HepG2 (cell line): ENCODE results near the gene CDK9. TPM values are rescaled to one million over a fixed set of nuclear protein-coding genes. Genes with fewer than 3 reads are reported as not detected.
A peak's percentile ranks its signal among the peaks of the same experiment; 100 is the strongest.

ENCODE experiments used
- ATAC-seq: fragments of 200-7000 bp; cut with Tn5 transposase; 3 replicates; pipeline ENCODE4 v1.9.1; 2020; ENCODE audit warnings: mild to moderate bottlenecking, moderate library complexity
- BruUV-seq: library from RNA; stranded (reverse); fragments of 400-500 nt; replicated peaks from 2 replicates; lab custom pipeline; 2021; lab: Mats Ljungman, UMichigan
- CTCF ChIA-PET: fragments of 300-600 bp; formaldehyde crosslinking; extraction: SDS; loops from one replicate; lab custom pipeline; 2021; ENCODE audit warnings: low total read pairs, inconsistent platforms, low intra/inter-chr PET ratio; lab: Yijun Ruan, JAX
- POLR2A ChIA-PET: fragments of 350-600 bp; sonication (Branson Sonifier 250); formaldehyde crosslinking; loops from one replicate; lab custom pipeline; 2020; ENCODE audit warnings: antibody characterized with exemption, inconsistent platforms; lab: Yijun Ruan, JAX
- DNase-seq: peaks from one replicate; pipeline ENCODE4 v3.0.0-alpha.2; 2015; ENCODE audit warnings: low spot score
- FAIRE-seq: peaks from 3 replicates; lab custom pipeline; 2011; peaks lifted over from hg19 to GRCh38; lab: Jason Lieb, UNC
- H2AFZ ChIP-seq: one replicate; pipeline ENCODE4 v1.6.1; 2011; ENCODE audit warnings: low read length, inconsistent platforms
- H3K27ac ChIP-seq: fragments of 300-600 bp; 3 replicates; pipeline ENCODE4 v1.8.0; 2011; ENCODE audit warnings: mixed run types, mild to moderate bottlenecking, mixed read lengths, low read length, inconsistent platforms; ENCODE audit not compliant: insufficient read depth; ENCODE audit errors: extremely low read length
- H3K27me3 ChIP-seq, 2 experiments: fragments of 200-600 bp in 1 of 2; 2 replicates in 1 of 2; 3 replicates in 1 of 2; pipeline versions ENCODE4 v1.6.0 to v1.8.0; 2011; ENCODE audit warnings: low read length in 2 of 2, mild to moderate bottlenecking in 2 of 2, moderate library complexity in 2 of 2, inconsistent platforms in 1 of 2; ENCODE audit not compliant: insufficient read depth in 2 of 2, control insufficient read depth in 1 of 2
- H3K36me3 ChIP-seq, 2 experiments: fragments of 200-600 bp in 1 of 2; replicated peaks in 1 of 2; 2 replicates in 1 of 2; 3 replicates in 1 of 2; pipeline versions ENCODE4 v1.5.1 to v1.8.0; 2011; ENCODE audit warnings: low read length in 2 of 2, inconsistent platforms in 1 of 2; ENCODE audit not compliant: insufficient read depth in 2 of 2, control insufficient read depth in 1 of 2
- H3K4me1 ChIP-seq: 2 replicates; pipeline ENCODE4 v1.5.1; 2012; ENCODE audit warnings: low read length, inconsistent platforms; ENCODE audit not compliant: insufficient read depth
- H3K4me2 ChIP-seq: 2 replicates; pipeline ENCODE4 v1.6.0; 2011; ENCODE audit warnings: low read depth, low read length, inconsistent platforms
- H3K4me3 ChIP-seq, 3 experiments: fragments of 200-600 bp in 1 of 3; sonication (generic), shearing (Covaris generic) in 1 of 3; replicated peaks in 1 of 3; 2 replicates each; pipeline ENCODE4 v1.5.1; 2011 to 2016; ENCODE audit warnings: low read length in 3 of 3, inconsistent platforms in 2 of 3, low read depth in 2 of 3, mild to moderate bottlenecking in 2 of 3, control low read depth in 1 of 3, mixed read lengths in 1 of 3; ENCODE audit not compliant: insufficient read depth in 1 of 3
- H3K79me2 ChIP-seq: one replicate; pipeline ENCODE4 v1.6.1; 2011; ENCODE audit warnings: low read length, inconsistent platforms; ENCODE audit not compliant: insufficient read depth
- H3K9ac ChIP-seq: 2 replicates; pipeline ENCODE4 v1.6.0; 2011; ENCODE audit warnings: mild to moderate bottlenecking, low read depth, low read length, inconsistent platforms; ENCODE audit not compliant: insufficient read depth
- H3K9me3 ChIP-seq: 2 replicates; pipeline ENCODE4 v1.5.1; 2012; ENCODE audit warnings: mild to moderate bottlenecking, low read length
- H4K20me1 ChIP-seq: 2 replicates; pipeline ENCODE4 v1.6.0; 2011; ENCODE audit warnings: inconsistent platforms, mild to moderate bottlenecking, low read length, moderate library complexity; ENCODE audit not compliant: insufficient read depth
- CTCF ChIP-seq: sonication (generic); formaldehyde crosslinking; IDR thresholded peaks from 2 replicates; pipeline ENCODE4 v1.5.0; 2020; ENCODE audit warnings: mild to moderate bottlenecking, missing genetic modification reagents, moderate library complexity
- ERF ChIP-seq: IDR thresholded peaks from 2 replicates; pipeline ENCODE4 v1.6.1; 2018; ENCODE audit warnings: missing biosample characterization, missing genetic modification reagents
- RAD21 ChIP-seq: fragments of 450-650 bp; formaldehyde crosslinking; IDR thresholded peaks from 2 replicates; pipeline ENCODE4 v1.5.0; 2020; ENCODE audit warnings: mild to moderate bottlenecking
- SMC3 ChIP-seq: IDR thresholded peaks from 2 replicates; pipeline ENCODE4 v1.6.1; 2011; ENCODE audit warnings: low read length, improper control_type of control experiment
- STAG1 ChIP-seq: sonication (generic); formaldehyde crosslinking; IDR thresholded peaks from 2 replicates; pipeline ENCODE4 v1.4.0; 2020; ENCODE audit warnings: missing genetic modification reagents
- TEAD2 ChIP-seq: sonication (generic); formaldehyde crosslinking; IDR thresholded peaks from 2 replicates; pipeline ENCODE4 v1.9.0; 2021; ENCODE audit warnings: missing genetic modification reagents
- ZNF121 ChIP-seq: sonication (generic); formaldehyde crosslinking; IDR thresholded peaks from 2 replicates; pipeline ENCODE4 v1.5.0; 2020; ENCODE audit warnings: mild to moderate bottlenecking, missing genetic modification reagents
- ZNF687 ChIP-seq: sonication (generic); formaldehyde crosslinking; IDR thresholded peaks from 2 replicates; pipeline ENCODE4 v1.5.1; 2020; ENCODE audit warnings: mild to moderate bottlenecking, missing genetic modification reagents, moderate library complexity
- whole genome bisulfite sequencing: methylation state at CpG from one replicate; pipeline ENCODE4 v1.1.6; 2017; ENCODE audit warnings: low lambda C conversion rate; 5-methylcytosine and 5-hydroxymethylcytosine counted together
- in situ Hi-C: cut with HindIII; loops from 2 replicates; pipeline ENCODE4 v1.10.0; 2017; ENCODE audit warnings: low pct_unique_long_range_greater_than_20kb; ENCODE audit not compliant: extremely low pct_ligation_motif_present
- intact Hi-C: fragments of 100-400 bp; cut with micrococcal nuclease; formaldehyde crosslinking; loops from one replicate; pipeline ENCODE4 v1.10.0; 2022; ENCODE audit not compliant: unreplicated experiment
- polyA plus RNA-seq, 8 experiments: library from polyadenylated mRNA; depleted of rRNA in 3 of 8; stranded (reverse) in 7 of 8; unstranded in 1 of 8; fragments of >200 nt; fragmentation: Illumina TruSeq in 4 of 8; extraction: Trizol in 4 of 8; gene quantifications; 2 replicates each; pipeline versions ENCODE4 v1.2.1 to v1.2.3, GENCODE V29; 2011 to 2016; ENCODE audit warnings: low read depth in 4 of 8, missing spikeins in 1 of 8, mixed read lengths in 1 of 8; ENCODE audit not compliant: insufficient read depth in 1 of 8
- total RNA-seq, 5 experiments: library from RNA; depleted of rRNA; stranded (reverse); fragments of >200 nt; fragmentation: Illumina TruSeq; extraction: Trizol; gene quantifications; 2 replicates each; pipeline ENCODE4 v1.2.3, GENCODE V29; 2016; ENCODE audit warnings: low read depth in 1 of 5

Gene CDK9
- total and polyA plus RNA-seq, 2 of the 13 experiments (the other 11 are each of a cell fraction or from before 2014, with no cell fraction given): 16.8 to 21.5 TPM

GRCh38 chr9:127763918-127764384, 21.9 kb upstream of the CDK9 start:
- H3K27me3 ChIP-seq: peaks cover 0 to 58% of the 10 kb centered on the region in 2 experiments; a peak in 3 of 5 replicates
- no peak for FAIRE-seq
- no peaks in the 10 kb centered on the region for H3K36me3 ChIP-seq
- WGBS: 24% methylated on average over 5 of the region's 7 CpGs
- no peak overlapping the region for H3K9ac ChIP-seq
- POLR2A ChIA-PET: no interaction called here
- in situ Hi-C loops: no loop called here
- no peak overlapping the region for H3K4me2 ChIP-seq
- no TSS peak for BruUV-seq
- H3K4me1 ChIP-seq: no peaks in the 10 kb centered on the region
- CTCF ChIA-PET: no interaction called here
- no peak overlapping the region for H3K4me3 ChIP-seq
- H2AFZ ChIP-seq: no peak overlapping the region
- ATAC-seq: peak; percentile 83
- TF ChIP-seq SMC3 (peak; percentile 69), STAG1 (CRISPR knock-in tag) (peak; percentile 74), TEAD2 (CRISPR knock-in tag) (no peak), ZNF121 (CRISPR knock-in tag) (no peak), CTCF (CRISPR knock-in tag) (peak; percentile 70), ZNF687 (CRISPR knock-in tag) (peak; percentile 28; the same call in 1 of the 2 replicates), ERF (CRISPR knock-in tag) (0 out of 2 replicates have a peak, but pooled peaks have one; percentile 18), RAD21 (CRISPR knock-in tag) (peak; percentile 57)
- no peaks in the 10 kb centered on the region for H4K20me1 ChIP-seq
- peak; percentile 32 for DNase-seq
- intact Hi-C loops: no loop called here
- H3K27ac ChIP-seq: no peak overlapping the region
- no peaks in the 10 kb centered on the region for H3K9me3 ChIP-seq
- H3K79me2 ChIP-seq: no peaks in the 10 kb centered on the region
